CD4-positive, alpha-beta memory T cell (primary cell): ENCODE data around the gene TTC19. TPM values are rescaled to one million over a fixed set of nuclear protein-coding genes. Genes with fewer than 3 reads are reported as not detected.

Experiments used
- CTCF ChIA-PET: fragments of 350-600 bp; sonication (Branson Sonifier 250); formaldehyde crosslinking; loops from one replicate; lab custom pipeline; 2021; ENCODE audit warnings: inconsistent platforms; ENCODE audit not compliant: partially characterized antibody; lab: Charles Lee
- POLR2A ChIA-PET: fragments of 350-600 bp; sonication (Branson Sonifier 250); formaldehyde crosslinking; loops from one replicate; lab custom pipeline; 2021; ENCODE audit not compliant: partially characterized antibody; lab: Charles Lee
- DNase-seq, 5 donors: peaks; one replicate each; pipeline versions ENCODE4 v3.0.0 to v3.0.0-alpha.2; 2020 to 2022; ENCODE audit warnings: mixed read lengths in 1 of 5
- H3K27ac ChIP-seq: one replicate; pipeline ENCODE4 v1.7.0; 2013; ENCODE audit warnings: low read depth, low read length
- H3K27me3 ChIP-seq: 2 replicates; pipeline ENCODE4 v1.7.0; 2013; ENCODE audit warnings: mild to moderate bottlenecking, low read length, moderate library complexity; ENCODE audit not compliant: insufficient read depth
- H3K36me3 ChIP-seq: 2 replicates; pipeline ENCODE4 v1.7.0; 2013; ENCODE audit warnings: mild to moderate bottlenecking, low read length, moderate library complexity; ENCODE audit not compliant: insufficient read depth
- H3K4me1 ChIP-seq: 2 replicates; pipeline ENCODE4 v1.7.0; 2013; ENCODE audit warnings: mild to moderate bottlenecking, low read length, moderate library complexity; ENCODE audit not compliant: insufficient read depth
- H3K4me3 ChIP-seq, 2 donors: one replicate each; pipeline ENCODE4 v1.7.0; 2013; ENCODE audit warnings: low read length in 2 of 2, mild to moderate bottlenecking in 1 of 2
- H3K9me3 ChIP-seq, 2 donors: one replicate each; pipeline ENCODE4 v1.7.0; 2013; ENCODE audit warnings: low read length in 2 of 2, control low read depth in 1 of 2; ENCODE audit not compliant: control insufficient read depth in 1 of 2
- H3K27ac Mint-ChIP-seq, 7 donors: one replicate each; pipeline ENCODE4 v1.8.0; 2020 to 2021; ENCODE audit warnings: mixed read lengths in 7 of 7, mild to moderate bottlenecking in 6 of 7, inconsistent platforms in 3 of 7, moderate library complexity in 3 of 7
- H3K27me3 Mint-ChIP-seq, 2 donors: one replicate each; pipeline ENCODE4 v1.8.0; 2020 to 2021; ENCODE audit warnings: mixed read lengths in 2 of 2
- H3K36me3 Mint-ChIP-seq, 2 donors: one replicate each; pipeline ENCODE4 v1.8.0; 2020 to 2021; ENCODE audit warnings: mixed read lengths in 2 of 2, inconsistent platforms in 1 of 2, mild to moderate bottlenecking in 1 of 2
- H3K4me1 Mint-ChIP-seq, 4 donors: one replicate each; pipeline ENCODE4 v1.8.0; 2020 to 2021; ENCODE audit warnings: mixed read lengths in 4 of 4, mild to moderate bottlenecking in 1 of 4
- H3K4me3 Mint-ChIP-seq, 8 donors: one replicate each; pipeline ENCODE4 v1.8.0; 2020 to 2021; ENCODE audit warnings: mixed read lengths in 8 of 8, mild to moderate bottlenecking in 7 of 8, moderate library complexity in 6 of 8, inconsistent platforms in 3 of 8
- H3K9me3 Mint-ChIP-seq, 8 donors: one replicate each; pipeline ENCODE4 v1.8.0; 2020 to 2021; ENCODE audit warnings: mixed read lengths in 8 of 8, mild to moderate bottlenecking in 5 of 8, inconsistent platforms in 3 of 8, moderate library complexity in 1 of 8
- intact Hi-C: fragments of 100-400 bp; cut with micrococcal nuclease; formaldehyde crosslinking; loops from one replicate; pipeline ENCODE4 v1.15.1; 2023
- polyA plus RNA-seq, 2 donors: library from polyadenylated mRNA; unstranded; fragments of 300-500 nt; fragmentation: Illumina TruSeq; gene quantifications; one replicate each; pipeline ENCODE4 v1.2.3, GENCODE V29; 2021
- total RNA-seq, 2 experiments: library from RNA; stranded (reverse); gene quantifications; one replicate each; pipeline ENCODE4 v1.2.3, GENCODE V29; 2021

The TTC19 gene
- total and polyA plus RNA-seq, 4 experiments from 2014 or later = 34.1 to 61.4 (median 37.1) TPM

GRCh38 chr17:16073845-16074244 lies 74.2 kb downstream of the TTC19 start:
- Histone ChIP-seq H3K4me1 (no peaks in the 10 kb centered on the region), H3K9me3 (no peaks in the 10 kb centered on the region), H3K27ac (no peak overlapping the region), H3K27me3 (no peaks in the 10 kb centered on the region), H3K36me3 (peaks cover 54% of the 10 kb centered on the region), H3K4me3 (no peak overlapping the region)
- no peak for DNase-seq
- intact Hi-C loops = no loop called here
- Mint-ChIP-seq H3K9me3 (no peaks in the 10 kb centered on the region), H3K36me3 (peaks cover 72 to 76% of the 10 kb centered on the region in 2 donors), H3K27ac (peak overlapping the region in 2 of 7 donors; percentile 12 to 62), H3K27me3 (no peaks in the 10 kb centered on the region), H3K4me1 (peaks cover 0 to 5% (median under 1%) of the 10 kb centered on the region in 4 donors), H3K4me3 (no peak overlapping the region)
- ChIA-PET POLR2A (no interaction called here), CTCF (no interaction called here)

GRCh38 chr17:16074423-16074822 lies 74.8 kb downstream of the TTC19 start:
- Mint-ChIP-seq H3K27ac (peak overlapping the region in 1 of 7 donors; percentile 12), H3K27me3 (no peaks in the 10 kb centered on the region), H3K9me3 (no peaks in the 10 kb centered on the region), H3K4me1 (peaks cover 0 to 5% (median under 1%) of the 10 kb centered on the region in 4 donors), H3K36me3 (peaks cover 72 to 77% of the 10 kb centered on the region in 2 donors), H3K4me3 (no peak overlapping the region)
- Histone ChIP-seq H3K9me3 (no peaks in the 10 kb centered on the region), H3K4me3 (no peak overlapping the region), H3K36me3 (peaks cover 53% of the 10 kb centered on the region), H3K27ac (no peak overlapping the region), H3K27me3 (no peaks in the 10 kb centered on the region), H3K4me1 (no peaks in the 10 kb centered on the region)
- CTCF ChIA-PET = no interaction called here
- POLR2A ChIA-PET = no interaction called here
- no peak for DNase-seq
- intact Hi-C loops = no loop called here

DNA sequence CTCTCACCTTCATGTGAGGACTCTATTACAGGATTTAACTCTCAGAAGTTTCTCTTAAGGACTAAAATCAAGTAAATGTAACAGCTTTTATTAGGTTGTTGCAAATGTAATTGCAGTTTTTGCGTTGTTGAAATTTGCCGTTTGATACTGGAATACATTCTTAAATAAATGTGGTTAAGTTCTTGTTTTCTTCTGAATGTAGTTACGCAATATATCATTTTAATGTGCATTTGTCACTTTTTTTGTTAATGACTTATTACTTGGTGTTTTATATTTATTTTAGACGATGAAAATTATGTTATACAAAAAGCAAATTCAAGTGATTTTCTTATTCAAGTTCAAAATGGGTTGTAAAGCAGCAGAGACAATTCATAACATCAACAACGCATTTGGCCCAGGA lies 76.3 kb downstream of the TTC19 start:
- CTCF ChIA-PET = no interaction called here
- H3K27ac Mint-ChIP-seq = no peak overlapping the region
- peaks cover 48% of the 10 kb centered on the region for H3K36me3 ChIP-seq

More for the DNA sequence above, 76.3 kb downstream of the TTC19 start:
- DNase-seq = no peak
- intact Hi-C loops = no loop called here
- Histone ChIP-seq H3K27me3 (no peaks in the 10 kb centered on the region), H3K4me1 (no peaks in the 10 kb centered on the region), H3K27ac (no peak overlapping the region), H3K4me3 (no peak overlapping the region), H3K9me3 (no peaks in the 10 kb centered on the region)
- Mint-ChIP-seq H3K4me3 (no peak overlapping the region), H3K4me1 (peaks cover 0 to 5% (median under 1%) of the 10 kb centered on the region in 4 donors), H3K27me3 (no peaks in the 10 kb centered on the region), H3K36me3 (peaks cover 65 to 73% of the 10 kb centered on the region in 2 donors), H3K9me3 (no peaks in the 10 kb centered on the region)
- POLR2A ChIA-PET = no interaction called here

Other genes starting within 250 kb of the TTC19 start
- under 1 TPM; 0.23 to 0.25 TPM for gene ADORA2B, start 54.7 kb upstream of the TTC19 start, total RNA-seq
- gene ADORA2B, start 54.7 kb upstream of the TTC19 start, polyA plus RNA-seq = 1 to 10 TPM in 1 of 2 donors, under 1 TPM in 1; 0.57 to 1.8 TPM
- 10 to 100 TPM; 30.2 to 30.9 TPM for gene ZSWIM7, start 120 bp upstream of the TTC19 start, total RNA-seq
- 10 to 100 TPM; 56.9 to 66.5 TPM for gene ZSWIM7, start 120 bp upstream of the TTC19 start, polyA plus RNA-seq
- 100 to 1,000 TPM; 156 to 169 TPM for gene NCOR1, start 215.7 kb downstream of the TTC19 start, total RNA-seq
- gene NCOR1, start 215.7 kb downstream of the TTC19 start, polyA plus RNA-seq = 100 to 1,000 TPM in 1 of 2 donors, 10 to 100 TPM in 1; 26.4 to 168 TPM
- 10 to 100 TPM; 71.0 to 71.1 TPM for gene PIGL, start 217.4 kb downstream of the TTC19 start, total RNA-seq
- gene PIGL, start 217.4 kb downstream of the TTC19 start, polyA plus RNA-seq = 10 to 100 TPM in 1 of 2 donors, 1 to 10 TPM in 1; 8.1 to 17.0 TPM